Chondrocyte (in vitro differentiated cells): ENCODE measurements around the gene DAAM2. TPM values are rescaled to one million over a fixed set of nuclear protein-coding genes. Genes with fewer than 3 reads are reported as not detected.

Experiments used
- DNase-seq: peaks from one replicate; pipeline ENCODE4 v3.0.0; 2021; ENCODE audit warnings: mixed read lengths, low spot score
- H3K27ac Mint-ChIP-seq: one replicate; pipeline ENCODE4 v1.8.0; 2021; ENCODE audit warnings: mild to moderate bottlenecking, moderate library complexity, mixed read lengths; ENCODE audit not compliant: unreplicated experiment
- H3K27me3 Mint-ChIP-seq: 2 replicates; pipeline ENCODE4 v1.8.0; 2021; ENCODE audit warnings: low read depth, mixed read lengths
- H3K36me3 Mint-ChIP-seq: 2 replicates; pipeline ENCODE4 v1.8.0; 2021; ENCODE audit warnings: low read depth, mixed read lengths
- H3K4me1 Mint-ChIP-seq: 2 replicates; pipeline ENCODE4 v1.8.0; 2021; ENCODE audit warnings: low read depth, mild to moderate bottlenecking, mixed read lengths
- H3K4me3 Mint-ChIP-seq: one replicate; pipeline ENCODE4 v1.8.0; 2021; ENCODE audit warnings: mild to moderate bottlenecking, moderate library complexity, mixed read lengths; ENCODE audit not compliant: unreplicated experiment
- H3K9me3 Mint-ChIP-seq: 2 replicates; pipeline ENCODE4 v1.8.0; 2021; ENCODE audit warnings: low read depth, mixed read lengths
- CTCF ChIP-seq: fragments of 200-600 bp; sonication (generic); IDR thresholded peaks from 2 replicates; pipeline ENCODE4 v1.5.0; 2021; ENCODE audit warnings: antibody characterized with exemption, mild to moderate bottlenecking, moderate library complexity
- total RNA-seq: library from RNA; stranded (reverse); gene quantifications from 3 replicates; pipeline ENCODE4 v1.2.1, GENCODE V29; 2021

Gene DAAM2
- total RNA-seq, 1 donor from 2014 or later = 142 TPM

- Mint-ChIP-seq H3K27me3 (no peaks in the 10 kb centered on the region), H3K4me1 (no peaks in the 10 kb centered on the region), H3K4me3 (no peak overlapping the region), H3K9me3 (no peaks in the 10 kb centered on the region), H3K27ac (no peak overlapping the region), H3K36me3 (no peaks in the 10 kb centered on the region)
- TF ChIP-seq CTCF = no peak
- no peak for DNase-seq
These were observed 26.6 kb upstream of the DAAM2 start for GRCh38 chr6:39765508-39766065.

- no peak for TF ChIP-seq CTCF
- H3K9me3 Mint-ChIP-seq = no peaks in the 10 kb centered on the region
- H3K27ac Mint-ChIP-seq = no peak overlapping the region
- no peak overlapping the region for H3K4me3 Mint-ChIP-seq
- no peaks in the 10 kb centered on the region for H3K4me1 Mint-ChIP-seq
- no peaks in the 10 kb centered on the region for H3K36me3 Mint-ChIP-seq
- H3K27me3 Mint-ChIP-seq = no peaks in the 10 kb centered on the region
- DNase-seq = no peak
These were observed 23.2 kb upstream of the DAAM2 start for GRCh38 chr6:39769012-39769411.

- no peaks in the 10 kb centered on the region for H3K9me3 Mint-ChIP-seq
- no peak for DNase-seq
- no peak overlapping the region for H3K4me3 Mint-ChIP-seq
- H3K27me3 Mint-ChIP-seq = no peaks in the 10 kb centered on the region
- no peaks in the 10 kb centered on the region for H3K4me1 Mint-ChIP-seq
- H3K36me3 Mint-ChIP-seq = no peaks in the 10 kb centered on the region
- TF ChIP-seq CTCF = no peak
- no peak overlapping the region for H3K27ac Mint-ChIP-seq
These were observed 21.7 kb upstream of the DAAM2 start for GRCh38 chr6:39770446-39770845.

- H3K27ac Mint-ChIP-seq = no peak overlapping the region
- H3K27me3 Mint-ChIP-seq = no peaks in the 10 kb centered on the region
- DNase-seq = no peak
These were observed 19.5 kb upstream of the DAAM2 start for GRCh38 chr6:39772559-39773273.

GRCh38 chr6:39773782-39774181 lies 18.4 kb upstream of the DAAM2 start:
- Mint-ChIP-seq H3K27ac (no peak overlapping the region), H3K27me3 (no peaks in the 10 kb centered on the region), H3K9me3 (no peaks in the 10 kb centered on the region), H3K4me3 (no peak overlapping the region), H3K36me3 (no peaks in the 10 kb centered on the region), H3K4me1 (peaks cover 26% of the 10 kb centered on the region)
- DNase-seq = no peak
- no peak for TF ChIP-seq CTCF

More at GRCh38 chr6:39772559-39773273, 19.5 kb upstream of the DAAM2 start:
- H3K4me3 Mint-ChIP-seq = no peak overlapping the region
- H3K9me3 Mint-ChIP-seq = no peaks in the 10 kb centered on the region
- peaks cover 15% of the 10 kb centered on the region for H3K4me1 Mint-ChIP-seq
- TF ChIP-seq CTCF = no peak
- H3K36me3 Mint-ChIP-seq = no peaks in the 10 kb centered on the region
